ENCODE results near the gene CLN6.
"Not testable (repeated sequence)": the region's sequence is repeated elsewhere in the genome, so short reads cannot be mapped to it uniquely, and the experiment has no call there.

The CLN6 gene

GRCh38 chr15:68221530-68222431, 7.7 kb downstream of the CLN6 start:
- Mint-ChIP-seq H3K4me1 (ENCODE audit: low read depth) (peaks cover 20% of the 10 kb centered on the region), H3K36me3 (ENCODE audit: low read depth) (peaks cover 49% of the 10 kb centered on the region)
- H3K4me3 Mint-ChIP-seq, H3K27me3 Mint-ChIP-seq, H3K27ac Mint-ChIP-seq, H3K9me3 Mint-ChIP-seq: not testable (repeated sequence)

DNA sequence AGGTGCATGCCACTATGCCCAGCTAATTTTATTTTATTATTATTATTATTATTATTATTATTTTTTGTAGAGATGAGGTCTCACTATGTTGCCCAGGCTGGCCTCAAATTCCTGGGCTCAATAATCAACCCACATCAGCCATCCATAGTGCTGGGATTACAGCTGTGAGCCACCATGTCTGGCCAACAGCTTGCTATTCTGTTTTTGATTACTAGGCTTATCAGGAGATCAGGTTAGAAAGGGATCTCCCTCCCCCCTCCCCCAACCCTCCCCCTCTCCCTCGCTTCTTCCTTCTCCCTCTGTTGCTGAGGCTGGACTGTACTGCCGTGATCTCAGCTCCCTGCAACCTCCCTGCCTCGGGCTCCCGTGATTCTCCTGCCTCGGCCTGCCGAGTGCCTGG, 8.6 kb downstream of the CLN6 start:
- Mint-ChIP-seq H3K9me3 (no peaks in the 10 kb centered on the region), H3K27me3 (no peaks in the 10 kb centered on the region), H3K4me3 (no peak overlapping the region), H3K4me1 (ENCODE audit: low read depth) (peaks cover 13% of the 10 kb centered on the region), H3K27ac (no peak overlapping the region), H3K36me3 (ENCODE audit: low read depth) (peaks cover 54% of the 10 kb centered on the region)

DNA sequence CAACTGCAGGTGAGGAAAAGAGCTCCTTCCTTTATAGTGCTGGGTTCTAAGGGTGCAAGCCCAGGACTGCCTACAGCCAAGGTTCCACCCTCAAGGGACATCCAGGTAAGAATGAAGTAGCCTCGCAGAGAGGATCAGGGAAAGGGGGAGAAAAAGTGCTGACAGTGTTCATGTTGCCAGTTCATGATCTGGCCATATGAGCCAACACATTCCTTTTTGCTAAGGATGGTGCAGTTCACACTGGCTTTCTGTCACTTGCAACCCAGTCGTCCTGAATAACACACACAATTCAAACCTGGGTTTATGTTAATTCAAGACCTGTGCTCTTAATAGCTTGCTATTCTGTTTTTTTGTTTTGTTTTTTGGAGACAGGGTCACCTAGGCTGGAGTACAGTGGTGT, 9.0 kb downstream of the CLN6 start:
- Mint-ChIP-seq H3K27ac (no peak overlapping the region), H3K36me3 (ENCODE audit: low read depth) (peaks cover 57% of the 10 kb centered on the region), H3K4me1 (ENCODE audit: low read depth) (peaks cover 13% of the 10 kb centered on the region), H3K27me3 (no peaks in the 10 kb centered on the region), H3K9me3 (no peaks in the 10 kb centered on the region), H3K4me3 (no peak overlapping the region)

DNA sequence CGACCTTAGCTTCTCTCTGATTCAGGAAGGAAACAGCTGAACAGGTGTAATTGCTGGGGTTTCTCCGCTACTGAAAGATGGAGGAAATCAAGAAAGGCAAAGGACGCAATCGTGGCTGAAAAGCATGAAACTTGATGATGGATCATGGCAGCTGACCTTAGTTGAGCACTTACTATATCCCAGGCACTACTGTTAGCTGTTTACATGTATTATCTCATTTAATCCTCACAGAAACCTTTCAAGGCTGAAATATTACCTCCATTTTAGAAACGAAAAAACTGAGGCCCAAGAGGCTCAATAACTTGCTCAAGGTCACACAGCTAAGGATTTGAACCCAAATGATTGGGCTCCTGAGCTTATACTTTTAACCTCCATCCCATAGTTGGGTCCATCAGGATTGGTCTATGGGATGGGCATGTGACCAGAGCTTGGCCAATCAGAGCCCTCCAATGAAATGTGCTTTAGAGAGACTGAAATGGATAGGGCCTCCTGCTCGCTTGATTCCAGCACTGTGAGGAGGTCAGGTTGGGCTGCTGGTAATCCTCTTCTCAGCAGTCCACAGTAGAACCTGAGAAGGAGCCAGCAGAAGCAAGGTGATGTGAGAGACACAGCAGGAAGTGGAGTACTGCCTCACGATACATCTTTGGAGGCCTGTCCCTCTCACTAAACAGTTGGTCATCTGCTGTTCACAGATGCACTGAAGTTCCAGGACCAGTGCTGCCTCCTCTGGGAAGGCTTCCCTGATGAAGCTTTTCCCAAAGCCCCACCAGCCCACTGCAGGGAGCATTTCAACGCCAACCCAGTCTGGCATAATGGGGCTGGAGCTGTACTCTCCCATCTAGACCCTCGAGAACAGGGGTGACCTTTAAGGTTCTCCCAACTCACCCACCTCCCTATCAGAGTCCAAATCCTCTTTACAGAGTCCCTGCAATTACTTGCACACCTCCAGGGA, 10.4 kb downstream of the CLN6 start:
- Mint-ChIP-seq H3K27ac (no peak overlapping the region), H3K36me3 (ENCODE audit: low read depth) (peaks cover 60% of the 10 kb centered on the region), H3K4me1 (ENCODE audit: low read depth) (peaks cover 3% of the 10 kb centered on the region), H3K9me3 (no peaks in the 10 kb centered on the region), H3K4me3 (no peak overlapping the region), H3K27me3 (no peaks in the 10 kb centered on the region)

GRCh38 chr15:68218331-68218730, 11.2 kb downstream of the CLN6 start:
- Mint-ChIP-seq H3K27ac (no peak overlapping the region), H3K4me3 (no peak overlapping the region), H3K27me3 (no peaks in the 10 kb centered on the region), H3K9me3 (no peaks in the 10 kb centered on the region), H3K4me1 (ENCODE audit: low read depth) (peaks cover 3% of the 10 kb centered on the region), H3K36me3 (ENCODE audit: low read depth) (peaks cover 58% of the 10 kb centered on the region)

DNA sequence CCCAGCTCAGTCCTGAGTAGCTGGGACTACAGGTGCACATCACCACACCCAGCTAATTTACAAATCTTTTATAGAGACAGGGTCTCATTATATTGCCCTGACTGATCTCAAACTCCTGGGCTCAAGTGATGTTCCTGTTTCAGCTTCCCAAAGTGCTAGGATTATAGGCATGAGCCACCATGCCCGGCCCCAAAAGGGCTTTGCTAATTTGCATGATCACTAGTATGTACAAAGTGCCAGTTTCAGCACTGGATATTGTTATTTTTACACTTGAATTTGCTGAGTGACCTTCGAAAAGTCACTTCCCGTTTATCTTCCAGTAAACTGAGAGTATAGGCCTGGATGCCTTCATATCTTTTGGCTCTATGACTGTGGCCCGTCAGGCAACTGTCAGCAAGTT, 12.2 kb downstream of the CLN6 start:
- peaks cover 52% of the 10 kb centered on the region for H3K36me3 Mint-ChIP-seq (ENCODE audit: low read depth)
- H3K4me3 Mint-ChIP-seq, result no peak overlapping the region
- H3K27ac Mint-ChIP-seq, result no peak overlapping the region

DNA sequence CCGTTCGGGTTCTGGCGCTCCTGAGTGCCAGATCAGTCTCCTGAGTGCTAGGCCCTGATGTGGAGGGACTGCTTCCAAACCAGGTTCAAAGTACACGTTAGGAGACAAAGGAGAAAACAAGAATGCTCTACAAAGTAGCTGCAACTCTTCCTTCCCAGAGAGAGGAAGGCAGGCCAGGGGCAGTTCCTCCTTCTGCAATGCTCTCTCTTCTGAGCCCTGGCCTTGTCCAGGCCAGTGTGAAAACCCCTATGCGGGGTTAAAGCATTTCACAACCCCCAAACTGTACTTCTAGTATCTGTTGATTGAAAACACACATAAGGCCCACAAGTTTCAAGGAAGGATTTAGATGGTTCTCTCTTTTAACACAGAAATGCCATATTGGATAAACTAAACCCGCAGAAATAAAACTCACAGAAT, 14.7 kb downstream of the CLN6 start:
- Mint-ChIP-seq H3K4me3 (no peak overlapping the region), H3K9me3 (no peaks in the 10 kb centered on the region), H3K36me3 (ENCODE audit: low read depth) (peaks cover 41% of the 10 kb centered on the region), H3K4me1 (ENCODE audit: low read depth) (peaks cover 4% of the 10 kb centered on the region), H3K27ac (no peak overlapping the region), H3K27me3 (no peaks in the 10 kb centered on the region)

More for the DNA sequence above, 12.2 kb downstream of the CLN6 start:
- Mint-ChIP-seq H3K27me3 (no peaks in the 10 kb centered on the region), H3K4me1 (ENCODE audit: low read depth) (no peaks in the 10 kb centered on the region), H3K9me3 (no peaks in the 10 kb centered on the region)

DNA sequence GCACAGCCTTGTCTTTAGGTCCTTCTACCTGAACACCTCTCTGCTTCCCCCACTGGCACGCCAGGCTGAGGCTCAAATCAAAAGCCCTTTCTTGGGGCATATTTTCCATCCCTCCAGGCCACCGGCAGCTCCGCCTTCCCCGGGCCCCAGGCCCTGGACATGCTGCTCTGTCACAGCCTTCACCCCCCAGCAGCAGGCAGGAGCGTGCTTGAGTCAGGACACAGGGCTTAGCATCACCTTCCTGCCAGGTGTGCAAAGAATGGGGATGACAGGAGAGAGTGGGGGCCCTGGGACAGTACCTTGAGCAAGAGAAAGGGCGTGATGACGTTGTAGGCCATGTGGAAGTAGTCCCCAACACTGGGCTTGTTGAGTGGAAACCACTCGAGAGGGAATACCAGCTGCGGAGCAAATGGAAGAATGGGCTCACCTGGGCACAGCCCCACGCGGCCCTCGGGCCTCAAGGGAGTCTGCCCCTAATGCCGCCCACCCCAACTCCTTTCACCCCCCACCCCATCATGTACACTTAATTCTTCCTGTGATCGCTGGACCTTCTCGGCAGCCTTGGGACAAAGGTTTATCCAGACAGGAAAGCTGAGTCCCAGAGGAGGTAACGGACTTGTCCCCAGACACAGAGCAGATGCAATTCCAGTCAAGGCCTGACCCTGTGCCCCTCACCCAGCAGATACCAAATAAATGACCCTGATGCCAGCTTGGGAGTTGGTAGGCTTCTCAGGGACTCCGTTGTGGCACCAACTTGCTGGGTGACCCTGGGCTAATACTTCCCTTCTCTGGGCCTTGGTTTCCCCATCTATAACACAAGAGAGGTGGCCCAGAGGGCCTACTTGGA, 15.3 kb downstream of the CLN6 start:
- no peak overlapping the region for H3K27ac Mint-ChIP-seq
- no peak overlapping the region for H3K4me3 Mint-ChIP-seq
- no peaks in the 10 kb centered on the region for H3K27me3 Mint-ChIP-seq
- peaks cover 10% of the 10 kb centered on the region for H3K4me1 Mint-ChIP-seq (ENCODE audit: low read depth)
- no peaks in the 10 kb centered on the region for H3K9me3 Mint-ChIP-seq
- H3K36me3 Mint-ChIP-seq (ENCODE audit: low read depth), result peaks cover 44% of the 10 kb centered on the region

GRCh38 chr15:68213491-68213845, 16.1 kb downstream of the CLN6 start:
- peaks cover 38% of the 10 kb centered on the region for H3K36me3 Mint-ChIP-seq (ENCODE audit: low read depth)

GRCh38 chr15:68211656-68212320, 17.7 kb downstream of the CLN6 start:
- Mint-ChIP-seq H3K36me3 (ENCODE audit: low read depth) (peaks cover 31% of the 10 kb centered on the region), H3K9me3 (no peaks in the 10 kb centered on the region), H3K4me1 (ENCODE audit: low read depth) (peaks cover 21% of the 10 kb centered on the region), H3K4me3 (no peak overlapping the region), H3K27ac (no peak overlapping the region), H3K27me3 (no peaks in the 10 kb centered on the region)

More at GRCh38 chr15:68213491-68213845, 16.1 kb downstream of the CLN6 start:
- not testable (repeated sequence) for H3K4me3 Mint-ChIP-seq, H3K27ac Mint-ChIP-seq, H3K9me3 Mint-ChIP-seq, H3K27me3 Mint-ChIP-seq
- peaks cover 18% of the 10 kb centered on the region for H3K4me1 Mint-ChIP-seq (ENCODE audit: low read depth)

DNA sequence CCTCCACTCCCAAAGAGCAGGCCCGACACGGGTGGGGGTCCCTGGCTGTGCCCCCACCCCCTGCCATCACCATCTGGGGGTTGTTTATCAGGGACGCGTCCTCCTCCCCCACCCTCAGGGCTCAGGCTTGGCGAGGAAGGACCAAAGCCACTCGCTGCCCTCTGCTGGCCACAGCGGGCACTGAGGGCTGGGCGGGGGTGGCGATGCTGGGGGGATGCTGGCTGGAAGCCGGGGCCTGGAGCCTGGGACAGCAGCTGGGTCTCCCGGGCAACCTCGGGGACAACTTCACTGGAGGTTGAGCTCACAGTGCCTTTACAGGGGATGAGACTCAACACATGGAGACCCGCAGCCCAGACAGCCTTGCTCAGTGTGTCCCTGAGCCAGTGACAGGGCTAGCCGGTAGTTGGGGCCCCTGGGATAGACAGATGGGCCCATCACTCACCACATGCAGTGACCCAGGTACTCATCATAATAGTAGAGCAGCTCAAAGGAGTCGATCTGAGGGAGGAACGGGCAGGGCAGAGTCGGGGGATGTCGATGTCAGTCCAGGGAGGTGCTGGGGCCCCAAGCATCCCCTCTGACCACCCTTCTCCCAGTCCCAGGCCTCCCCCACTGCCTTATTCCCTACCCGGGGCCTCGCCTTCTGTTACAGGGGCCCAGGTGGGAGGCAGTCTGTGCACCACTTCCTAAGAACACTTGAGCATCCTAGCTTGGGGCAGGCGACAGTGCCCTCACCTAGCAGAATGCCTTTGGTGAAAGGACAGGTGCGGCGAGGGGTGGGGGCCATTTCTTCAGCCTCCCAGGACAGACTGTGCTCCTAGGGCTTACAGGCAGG, 18.5 kb downstream of the CLN6 start:
- Mint-ChIP-seq H3K36me3 (ENCODE audit: low read depth) (peaks cover 23% of the 10 kb centered on the region), H3K4me1 (ENCODE audit: low read depth) (peaks cover 21% of the 10 kb centered on the region), H3K27me3 (no peaks in the 10 kb centered on the region), H3K4me3 (no peak overlapping the region), H3K9me3 (no peaks in the 10 kb centered on the region), H3K27ac (no peak overlapping the region)

GRCh38 chr15:68210409-68210756, 19.1 kb downstream of the CLN6 start:
- H3K4me1 Mint-ChIP-seq (ENCODE audit: low read depth), result peaks cover 21% of the 10 kb centered on the region
- no peaks in the 10 kb centered on the region for H3K9me3 Mint-ChIP-seq
- no peak overlapping the region for H3K4me3 Mint-ChIP-seq
- no peaks in the 10 kb centered on the region for H3K27me3 Mint-ChIP-seq
- no peak overlapping the region for H3K27ac Mint-ChIP-seq
- peaks cover 19% of the 10 kb centered on the region for H3K36me3 Mint-ChIP-seq (ENCODE audit: low read depth)

DNA sequence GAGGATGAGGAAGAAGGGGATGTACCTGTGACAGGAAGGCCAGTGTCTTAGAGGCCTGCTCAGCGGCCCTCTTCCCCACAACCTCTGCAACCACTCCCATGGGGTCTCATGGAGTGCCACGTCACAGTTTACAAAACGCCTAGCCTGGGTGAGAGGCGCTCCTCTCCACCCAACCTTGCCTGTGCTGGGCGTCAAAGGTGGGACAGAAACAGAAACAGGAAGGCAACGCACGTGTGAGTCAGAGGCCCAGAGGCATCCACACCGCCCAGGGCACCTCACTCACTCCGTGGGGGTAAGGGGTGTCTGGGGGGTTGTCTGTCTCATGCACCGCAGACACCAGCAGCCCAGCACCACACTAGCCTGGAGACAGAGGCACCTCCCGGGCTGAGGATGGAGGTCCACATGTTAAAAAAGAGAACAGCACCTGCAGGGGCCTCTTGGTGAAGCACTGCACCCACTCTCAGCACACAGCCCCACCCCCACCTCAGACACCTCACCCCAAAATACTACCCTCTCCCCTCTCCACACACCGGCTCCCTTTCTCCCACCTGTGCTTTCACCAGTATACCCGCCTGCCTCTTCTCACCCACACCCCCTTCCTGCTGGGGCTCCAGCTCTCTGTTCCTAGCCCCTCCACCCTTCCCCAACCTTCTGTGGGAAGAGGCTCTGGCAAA, 19.7 kb downstream of the CLN6 start:
- Mint-ChIP-seq H3K4me3 (no peak overlapping the region), H3K9me3 (no peaks in the 10 kb centered on the region), H3K4me1 (ENCODE audit: low read depth) (peaks cover 21% of the 10 kb centered on the region), H3K36me3 (ENCODE audit: low read depth) (peaks cover 13% of the 10 kb centered on the region), H3K27ac (peak overlapping the region; percentile 50), H3K27me3 (no peaks in the 10 kb centered on the region)
